HFF-Myc (cell line): Measurements from ENCODE around the gene CAPN15.
"Not testable (repeated sequence)": the region's sequence is repeated elsewhere in the genome, so short reads cannot be mapped to it uniquely, and the experiment has no call there.

Source experiments
- DNase-seq: peaks from one replicate; pipeline ENCODE4 v3.0.0-alpha.2; 2011; ENCODE audit warnings: low read depth; ENCODE audit errors: extremely low read depth
- H3K4me3 ChIP-seq: replicated peaks from 2 replicates; pipeline ENCODE4 v1.5.1; 2011; ENCODE audit warnings: low read depth, mild to moderate bottlenecking, control low read depth, low read length
- CTCF ChIP-seq: IDR thresholded peaks from 2 replicates; pipeline ENCODE4 v1.5.1; 2012; ENCODE audit warnings: mild to moderate bottlenecking, low read depth, low read length, control low read depth; ENCODE audit errors: missing control alignments

Gene CAPN15

GRCh38 chr16:492211-492875 lies 35.2 kb upstream of the CAPN15 start:
- DNase-seq, result no peak
- TF ChIP-seq CTCF, result no peak
- no peak overlapping the region for H3K4me3 ChIP-seq

DNA sequence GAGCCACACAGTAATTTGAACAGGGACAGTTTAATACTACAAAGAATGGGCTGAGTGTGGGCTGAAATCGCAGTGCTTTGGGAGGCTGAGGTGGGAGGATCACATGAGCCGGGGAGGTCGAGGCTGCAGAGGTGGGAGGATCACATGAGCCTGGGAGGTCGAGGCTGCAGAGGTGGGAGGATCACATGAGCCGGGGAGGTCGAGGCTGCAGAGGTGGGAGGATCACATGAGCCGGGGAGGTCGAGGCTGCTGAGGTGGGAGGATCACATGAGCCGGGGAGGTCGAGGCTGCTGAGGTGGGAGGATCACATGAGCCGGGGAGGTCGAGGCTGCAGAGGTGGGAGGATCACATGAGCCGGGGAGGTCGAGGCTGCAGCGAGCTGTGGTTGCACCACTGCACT lies 32.8 kb upstream of the CAPN15 start:
- not testable (repeated sequence) for DNase-seq, H3K4me3 ChIP-seq

DNA sequence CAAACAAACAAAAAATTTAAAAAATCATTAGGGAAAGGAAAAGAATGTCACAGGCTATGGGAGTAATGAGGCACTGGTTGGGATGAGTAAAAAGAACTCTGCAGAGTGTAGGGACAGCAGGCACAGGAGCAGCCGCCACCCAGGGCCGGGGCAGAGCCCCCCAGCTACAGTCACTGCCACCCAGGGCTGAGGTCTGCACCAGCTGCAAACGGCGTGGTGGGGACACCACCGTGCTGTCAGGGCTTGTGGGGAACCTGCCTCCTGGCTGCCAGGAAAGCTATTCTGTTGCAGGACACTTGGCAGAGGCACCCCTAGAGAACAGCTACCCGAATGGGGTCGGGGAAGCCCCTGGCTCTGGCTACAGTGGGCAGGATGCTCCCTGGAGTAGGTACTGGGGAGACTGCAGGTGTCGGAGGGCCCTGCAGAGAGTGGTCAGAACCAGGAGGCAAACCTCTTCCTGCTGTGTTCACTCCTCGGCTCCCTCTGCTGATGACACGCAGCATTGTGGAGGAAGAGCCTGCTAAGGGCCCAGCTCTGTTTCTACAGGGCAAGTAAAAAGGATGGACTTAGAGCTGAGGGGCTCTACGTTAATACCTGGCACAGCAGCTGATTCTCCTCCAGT lies 32.3 kb upstream of the CAPN15 start:
- DNase-seq, result no peak
- TF ChIP-seq CTCF, result peak; percentile 62

DNA sequence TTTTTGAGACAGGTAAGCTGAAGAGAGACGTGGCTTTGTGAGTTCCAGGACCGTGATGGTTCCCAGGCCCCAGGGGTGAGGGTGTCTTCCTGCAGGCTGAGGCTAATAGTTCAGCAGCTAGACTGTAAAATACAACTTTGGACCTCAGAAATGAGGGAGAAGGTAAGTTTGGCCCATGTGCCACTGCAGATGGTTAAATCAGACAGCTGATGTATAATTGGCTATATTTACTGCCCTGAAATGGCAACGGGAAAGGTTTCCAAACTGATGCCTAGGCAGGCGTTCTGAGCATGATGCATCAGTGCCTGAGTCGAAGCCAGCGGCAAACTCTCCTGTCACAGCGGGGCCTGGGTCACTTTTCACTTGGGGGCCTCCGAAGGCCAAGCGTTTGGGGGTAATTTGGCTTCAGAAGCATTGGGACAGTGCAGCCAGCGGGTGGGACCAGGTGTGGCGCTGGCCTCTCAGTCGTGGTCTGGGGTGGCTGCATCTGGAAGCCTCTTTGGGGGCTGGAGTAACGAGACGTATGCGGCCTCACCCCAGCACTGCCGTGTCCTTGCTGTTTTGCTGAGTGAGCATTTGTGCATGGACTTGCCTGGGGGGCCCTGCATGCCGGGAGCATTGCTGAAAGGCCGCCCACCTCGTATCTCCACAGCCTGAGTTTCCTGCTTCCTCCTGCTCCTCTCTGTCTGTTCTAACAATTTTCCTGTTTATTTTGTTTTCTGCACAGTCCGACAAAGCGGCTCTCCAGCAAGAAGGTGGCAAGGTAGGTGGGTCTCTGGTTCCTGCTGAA lies 31.2 kb upstream of the CAPN15 start:
- TF ChIP-seq CTCF, result no peak
- DNase-seq, result no peak
- H3K4me3 ChIP-seq, result no peak overlapping the region

More for the DNA sequence above, 32.3 kb upstream of the CAPN15 start:
- no peak overlapping the region for H3K4me3 ChIP-seq

- no peak for TF ChIP-seq CTCF
- no peak for DNase-seq
- H3K4me3 ChIP-seq, result no peak overlapping the region
Measured at GRCh38 chr16:497258-497657, 30.3 kb upstream of the CAPN15 start.

- H3K4me3 ChIP-seq, result no peak overlapping the region
- no peak for TF ChIP-seq CTCF
- no peak for DNase-seq
Measured at GRCh38 chr16:499924-500323, 27.6 kb upstream of the CAPN15 start.

GRCh38 chr16:500709-501108 lies 26.8 kb upstream of the CAPN15 start:
- H3K4me3 ChIP-seq, result no peak overlapping the region
- TF ChIP-seq CTCF, result no peak
- DNase-seq, result no peak
